Activated CD8-positive, alpha-beta memory T cell treated with anti-CD3 and anti-CD28 coated beads for 24 hours (primary cell): Measurements from ENCODE around the gene WIPI1.
"Not testable (repeated sequence)": the region's sequence is repeated elsewhere in the genome, so short reads cannot be mapped to it uniquely, and the experiment has no call there.

Experiments used
- DNase-seq: peaks from one replicate; pipeline ENCODE4 v3.0.0-alpha.2; 2020

The WIPI1 gene

GRCh38 chr17:68457168-68457538 is at the start of gene WIPI1:
Gene WIPI1 (minus strand): TSS chr17:68457496. CDS start chr17:68457421, 75 bp downstream.
- peak; percentile 86 for DNase-seq

GRCh38 chr17:68505951-68506350 is 48.7 kb upstream of the WIPI1 start:
- DNase-seq: no peak

GRCh38 chr17:68501074-68501473 is 43.8 kb upstream of the WIPI1 start:
- DNase-seq: no peak

- no peak for DNase-seq
These were observed 42.3 kb upstream of the WIPI1 start for GRCh38 chr17:68499587-68499986.

- DNase-seq: no peak
These were observed 41.4 kb upstream of the WIPI1 start for GRCh38 chr17:68498479-68499326.

- DNase-seq: no peak
These were observed 40.6 kb upstream of the WIPI1 start for GRCh38 chr17:68497885-68498319.

- no peak for DNase-seq
These were observed 37.8 kb upstream of the WIPI1 start for GRCh38 chr17:68495081-68495480.

GRCh38 chr17:68492394-68493054 is 35.2 kb upstream of the WIPI1 start:
- not testable (repeated sequence) for DNase-seq

GRCh38 chr17:68491381-68492231 is 34.3 kb upstream of the WIPI1 start:
- no peak for DNase-seq

- no peak for DNase-seq
These were observed 32.6 kb upstream of the WIPI1 start for GRCh38 chr17:68489919-68490318.

GRCh38 chr17:68484458-68484857 is 27.2 kb upstream of the WIPI1 start:
- DNase-seq: no peak

GRCh38 chr17:68482576-68483041 is 25.3 kb upstream of the WIPI1 start:
- no peak for DNase-seq

GRCh38 chr17:68480885-68481284 is 23.6 kb upstream of the WIPI1 start:
- DNase-seq: no peak

- DNase-seq: no peak
These were observed 13.7 kb upstream of the WIPI1 start for GRCh38 chr17:68470961-68471360.

- no peak for DNase-seq
These were observed 11.5 kb upstream of the WIPI1 start for GRCh38 chr17:68468788-68469187.

- DNase-seq: no peak
These were observed 11.0 kb upstream of the WIPI1 start for GRCh38 chr17:68468334-68468733.

- peak; percentile 30 for DNase-seq
These were observed 6.1 kb upstream of the WIPI1 start for GRCh38 chr17:68463211-68464019.

- peak; percentile 81 for DNase-seq
These were observed 5.3 kb upstream of the WIPI1 start for GRCh38 chr17:68462381-68463210.

GRCh38 chr17:68461589-68461988 is 4.3 kb upstream of the WIPI1 start:
- peak; percentile 65 for DNase-seq

GRCh38 chr17:68461122-68461539 is 3.8 kb upstream of the WIPI1 start:
- peak; percentile 48 for DNase-seq

GRCh38 chr17:68460715-68461114 is 3.4 kb upstream of the WIPI1 start:
- peak; percentile 46 for DNase-seq
